Kidney (tissue), 14 donors: ENCODE measurements around the gene SASH1. TPM values are rescaled to one million over a fixed set of nuclear protein-coding genes. Genes with fewer than 3 reads are reported as not detected.

Experiments used
- DNase-seq, 5 donors: peaks; one replicate each; pipeline ENCODE4 v3.0.0-alpha.2; 2013 to 2020
- FAIRE-seq: peaks from 2 replicates; lab custom pipeline; 2012; peaks lifted over from hg19 to GRCh38; lab: Jason Lieb, UNC
- H3K27ac ChIP-seq, 2 donors: one replicate each; pipeline ENCODE4 v1.7.0; 2013; ENCODE audit warnings: low read depth in 2 of 2, low read length in 2 of 2, inconsistent platforms in 1 of 2
- H3K27me3 ChIP-seq: one replicate; pipeline ENCODE4 v1.7.1; 2013; ENCODE audit warnings: low read length, inconsistent platforms; ENCODE audit not compliant: control insufficient read depth, insufficient read depth
- H3K36me3 ChIP-seq, 3 donors: one replicate each; pipeline versions ENCODE4 v1.7.0 to v1.7.1; 2013; ENCODE audit warnings: low read length in 3 of 3, control low read depth in 1 of 3, inconsistent platforms in 1 of 3; ENCODE audit not compliant: insufficient read depth in 3 of 3, control insufficient read depth in 2 of 3
- H3K4me1 ChIP-seq, 3 donors: one replicate each; pipeline versions ENCODE4 v1.7.0 to v1.7.1; 2013; ENCODE audit warnings: low read length in 3 of 3, inconsistent platforms in 1 of 3, low read depth in 1 of 3; ENCODE audit not compliant: control insufficient read depth in 2 of 3, insufficient read depth in 2 of 3
- H3K4me3 ChIP-seq, 3 donors: one replicate each; pipeline versions ENCODE4 v1.7.0 to v1.8.1; 2013; ENCODE audit warnings: low read length in 3 of 3, control low read depth in 1 of 3, inconsistent platforms in 1 of 3
- H3K9ac ChIP-seq, 3 donors: one replicate each; pipeline versions ENCODE4 v1.7.0 to v1.7.1; 2013; ENCODE audit warnings: low read length in 3 of 3, control low read depth in 1 of 3, inconsistent platforms in 1 of 3
- H3K9me3 ChIP-seq, 3 donors: one replicate each; pipeline versions ENCODE4 v1.7.0 to v1.7.1; 2013; ENCODE audit warnings: low read length in 3 of 3, control low read depth in 1 of 3, inconsistent platforms in 1 of 3; ENCODE audit not compliant: control insufficient read depth in 2 of 3, insufficient read depth in 1 of 3
- intact Hi-C: fragments of 100-400 bp; cut with DNase I; formaldehyde crosslinking; loops from one replicate; pipeline ENCODE4 v1.11.1; 2022
- polyA plus RNA-seq: library from polyadenylated mRNA; stranded (reverse); fragments of 350-450 nt; fragmentation: Illumina TruSeq; extraction: RNeasy Lipid Tissue Mini Kit (QIAGEN cat#74804); gene quantifications from one replicate; pipeline ENCODE4 v1.2.3, GENCODE V29; 2014; ENCODE audit warnings: low read depth, low replicate concordance; ENCODE audit not compliant: insufficient read depth
- total RNA-seq: library from RNA; stranded (reverse); fragmentation: NEBNext Ultra II Directional; extraction: Animal tissue kit (Norgen Biotek cat#: 25700); gene quantifications from one replicate; pipeline ENCODE4 v1.2.1, GENCODE V29; 2021
- TF ChIP-seq, protein P1 (sequence below): IDR thresholded peaks from 3 replicates; pipeline ENCODE4 v1.5.1; 2012; ENCODE audit warnings: mild to moderate bottlenecking, moderate library complexity, borderline replicate concordance; ENCODE audit not compliant: insufficient read depth; ENCODE audit errors: extremely low read depth
- donor health status: control.
- donor health status: control.
- donor health status: control.
- donor health status: control.
- donor health status: control.
- donor health status: DM: yes; HTN: yes; CAD: no.
- donor health status: Normal renal cell carcinoma (clear cell type).

The SASH1 gene
- total and polyA plus RNA-seq, 2 donors from 2014 or later: 6.2 to 148 TPM

DNA sequence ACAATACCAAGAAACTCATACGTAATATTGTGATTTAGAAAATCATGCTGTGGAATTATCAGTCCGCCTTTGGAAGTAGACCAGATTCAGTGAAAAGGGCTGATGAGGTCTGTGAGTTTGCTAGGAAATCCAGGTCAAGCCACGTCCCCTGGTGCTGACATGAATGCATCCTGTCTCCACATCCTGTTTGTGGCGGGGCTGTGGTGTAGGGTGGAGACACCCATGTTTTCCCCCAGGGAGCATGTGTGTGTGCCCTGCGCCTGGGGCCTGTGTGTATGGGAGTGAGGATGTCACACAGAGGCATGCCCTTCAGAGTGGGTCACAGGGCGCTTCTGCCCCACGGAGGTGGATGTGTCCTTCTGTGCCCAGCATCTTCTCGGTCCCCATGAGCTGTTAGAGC, 109.1 kb downstream of the SASH1 start:
- no peak overlapping the region for H3K27ac ChIP-seq
- FAIRE-seq (no peak), DNase-seq (no peak)
- no peaks in the 10 kb centered on the region for H3K4me1 ChIP-seq
- H3K9ac ChIP-seq: no peak overlapping the region
- no peaks in the 10 kb centered on the region for H3K36me3 ChIP-seq
- no peaks in the 10 kb centered on the region for H3K27me3 ChIP-seq
- TF ChIP-seq, protein P1, sequence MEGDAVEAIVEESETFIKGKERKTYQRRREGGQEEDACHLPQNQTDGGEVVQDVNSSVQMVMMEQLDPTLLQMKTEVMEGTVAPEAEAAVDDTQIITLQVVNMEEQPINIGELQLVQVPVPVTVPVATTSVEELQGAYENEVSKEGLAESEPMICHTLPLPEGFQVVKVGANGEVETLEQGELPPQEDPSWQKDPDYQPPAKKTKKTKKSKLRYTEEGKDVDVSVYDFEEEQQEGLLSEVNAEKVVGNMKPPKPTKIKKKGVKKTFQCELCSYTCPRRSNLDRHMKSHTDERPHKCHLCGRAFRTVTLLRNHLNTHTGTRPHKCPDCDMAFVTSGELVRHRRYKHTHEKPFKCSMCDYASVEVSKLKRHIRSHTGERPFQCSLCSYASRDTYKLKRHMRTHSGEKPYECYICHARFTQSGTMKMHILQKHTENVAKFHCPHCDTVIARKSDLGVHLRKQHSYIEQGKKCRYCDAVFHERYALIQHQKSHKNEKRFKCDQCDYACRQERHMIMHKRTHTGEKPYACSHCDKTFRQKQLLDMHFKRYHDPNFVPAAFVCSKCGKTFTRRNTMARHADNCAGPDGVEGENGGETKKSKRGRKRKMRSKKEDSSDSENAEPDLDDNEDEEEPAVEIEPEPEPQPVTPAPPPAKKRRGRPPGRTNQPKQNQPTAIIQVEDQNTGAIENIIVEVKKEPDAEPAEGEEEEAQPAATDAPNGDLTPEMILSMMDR: no peak
- no peaks in the 10 kb centered on the region for H3K9me3 ChIP-seq
- no peak overlapping the region for H3K4me3 ChIP-seq
- intact Hi-C loops: loop anchor here (10.0 kb wide), 1 partner anchor 267 kb away; no protein-coding TSS in a partner anchor

- Histone ChIP-seq H3K4me3 (no peak overlapping the region), H3K4me1 (no peaks in the 10 kb centered on the region), H3K27ac (no peak overlapping the region), H3K36me3 (no peaks in the 10 kb centered on the region), H3K9ac (no peak overlapping the region), H3K27me3 (no peaks in the 10 kb centered on the region), H3K9me3 (no peaks in the 10 kb centered on the region)
- no peak for DNase-seq
- FAIRE-seq: no peak
- intact Hi-C loops: loop anchor here (10.0 kb wide), 1 partner anchor 268 kb away; no protein-coding TSS in a partner anchor
- TF ChIP-seq, protein P1: no peak
Measured at GRCh38 chr6:148452876-148453275, 110.2 kb downstream of the SASH1 start.

GRCh38 chr6:148453906-148454305, 111.3 kb downstream of the SASH1 start:
- Histone ChIP-seq H3K4me1 (no peaks in the 10 kb centered on the region), H3K9ac (no peak overlapping the region), H3K36me3 (no peaks in the 10 kb centered on the region), H3K4me3 (no peak overlapping the region), H3K27ac (no peak overlapping the region), H3K27me3 (no peaks in the 10 kb centered on the region), H3K9me3 (no peaks in the 10 kb centered on the region)
- intact Hi-C loops: loop anchor here (10.0 kb wide), 1 partner anchor 269 kb away; no protein-coding TSS in a partner anchor
- no peak for FAIRE-seq
- TF ChIP-seq, protein P1: no peak
- no peak for DNase-seq

DNA sequence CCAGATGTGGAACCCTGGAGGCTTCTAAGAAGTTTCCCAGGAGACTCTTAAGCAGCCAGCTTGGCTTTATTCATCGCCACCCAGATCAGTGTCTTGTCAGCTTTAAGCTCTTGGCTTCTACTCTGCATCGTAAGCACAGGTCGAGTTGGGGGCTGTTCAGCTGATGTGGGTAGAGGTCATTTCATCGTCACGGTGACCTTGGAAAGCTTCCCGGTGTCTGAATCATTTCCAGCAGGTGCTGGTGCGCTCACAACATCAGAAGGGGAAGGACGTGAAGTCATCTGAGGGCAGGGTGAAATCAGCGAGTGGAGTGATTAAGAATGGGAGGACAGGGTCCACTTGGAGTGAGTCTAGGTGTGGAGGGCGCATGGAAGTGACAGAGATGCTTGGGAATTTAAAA, 112.6 kb downstream of the SASH1 start:
- Histone ChIP-seq H3K9ac (no peak overlapping the region), H3K27ac (no peak overlapping the region), H3K4me1 (no peaks in the 10 kb centered on the region), H3K4me3 (no peak overlapping the region), H3K9me3 (no peaks in the 10 kb centered on the region), H3K36me3 (no peaks in the 10 kb centered on the region), H3K27me3 (no peaks in the 10 kb centered on the region)
- intact Hi-C loops: loop anchor here (10.0 kb wide), 1 partner anchor 270 kb away; no protein-coding TSS in a partner anchor
- TF ChIP-seq, protein P1: no peak
- FAIRE-seq (no peak), DNase-seq (no peak)
